Measurements from ENCODE around the gene FAM229B.
"Not testable (repeated sequence)": the region's sequence is repeated elsewhere in the genome, so short reads cannot be mapped to it uniquely, and the experiment has no call there.

FAM229B gene

GRCh38 chr6:112062966-112063365 is 24.4 kb upstream of the FAM229B start:
- no peak for DNase-seq (ENCODE audit: low read depth, low spot score)

GRCh38 chr6:112065426-112065986 is 21.9 kb upstream of the FAM229B start:
- no peak for DNase-seq (ENCODE audit: low read depth, low spot score)

- DNase-seq (ENCODE audit: low read depth, low spot score): no peak
Measured at GRCh38 chr6:112066606-112067005, 20.8 kb upstream of the FAM229B start.

GRCh38 chr6:112081569-112081968 is 5.8 kb upstream of the FAM229B start:
- DNase-seq (ENCODE audit: low read depth, low spot score): no peak

GRCh38 chr6:112085286-112086065 is 1.9 kb upstream of the FAM229B start:
- no peak for DNase-seq (ENCODE audit: low read depth, low spot score)

GRCh38 chr6:112086744-112087135 is 651 bp upstream of the FAM229B start:
- DNase-seq (ENCODE audit: low read depth, low spot score): no peak

- DNase-seq (ENCODE audit: low read depth, low spot score): no peak
Measured at GRCh38 chr6:112087916-112088315, 525 bp downstream of the FAM229B start.

GRCh38 chr6:112096901-112097300 is 9.5 kb downstream of the FAM229B start:
- no peak for DNase-seq (ENCODE audit: low read depth, low spot score)

- DNase-seq (ENCODE audit: low read depth, low spot score): no peak
Measured at GRCh38 chr6:112100561-112100960, 13.2 kb downstream of the FAM229B start.

- DNase-seq (ENCODE audit: low read depth, low spot score): not testable (repeated sequence)
Measured at GRCh38 chr6:112106026-112106425, 18.6 kb downstream of the FAM229B start.

- no peak for DNase-seq (ENCODE audit: low read depth, low spot score)
Measured at GRCh38 chr6:112106562-112106961, 19.2 kb downstream of the FAM229B start.

- no peak for DNase-seq (ENCODE audit: low read depth, low spot score)
Measured at GRCh38 chr6:112109262-112109661, 21.9 kb downstream of the FAM229B start.

GRCh38 chr6:112113431-112113830 is 26.0 kb downstream of the FAM229B start:
- DNase-seq (ENCODE audit: low read depth, low spot score): no peak

- DNase-seq (ENCODE audit: low read depth, low spot score): no peak
Measured at GRCh38 chr6:112113918-112114317, 26.5 kb downstream of the FAM229B start.

- DNase-seq (ENCODE audit: low read depth, low spot score): no peak
Measured at GRCh38 chr6:112114577-112115223, 27.3 kb downstream of the FAM229B start.

- DNase-seq (ENCODE audit: low read depth, low spot score): no peak
Measured at GRCh38 chr6:112116221-112116620, 28.8 kb downstream of the FAM229B start.

- DNase-seq (ENCODE audit: low read depth, low spot score): no peak
Measured at GRCh38 chr6:112117554-112117953, 30.2 kb downstream of the FAM229B start.

- no peak for DNase-seq (ENCODE audit: low read depth, low spot score)
Measured at GRCh38 chr6:112118034-112118433, 30.6 kb downstream of the FAM229B start.

GRCh38 chr6:112122756-112123155 is 35.4 kb downstream of the FAM229B start:
- DNase-seq (ENCODE audit: low read depth, low spot score): no peak

GRCh38 chr6:112123982-112124381 is 36.6 kb downstream of the FAM229B start:
- DNase-seq (ENCODE audit: low read depth, low spot score): no peak

- no peak for DNase-seq (ENCODE audit: low read depth, low spot score)
Measured at GRCh38 chr6:112128208-112128607, 40.8 kb downstream of the FAM229B start.

- no peak for DNase-seq (ENCODE audit: low read depth, low spot score)
Measured at GRCh38 chr6:112130878-112131277, 43.5 kb downstream of the FAM229B start.

GRCh38 chr6:112139052-112139451 is 51.7 kb downstream of the FAM229B start:
- no peak for DNase-seq (ENCODE audit: low read depth, low spot score)
